K562 (cell line): ENCODE results near the gene BHLHE40. TPM values are rescaled to one million over a fixed set of nuclear protein-coding genes. Genes with fewer than 3 reads are reported as not detected.

Experiments used
- ADNP ChIP-seq: fragments of 200-800 bp; sonication (Bioruptor generic); IDR thresholded peaks from 2 replicates; pipeline ENCODE4 v1.6.1; 2016; ENCODE audit warnings: missing genetic modification characterization, missing compliant biosample characterization
- ELF2 ChIP-seq: fragments of 250-450 bp; sonication (Bioruptor Pico); IDR thresholded peaks from 2 replicates; pipeline ENCODE4 v1.5.0; 2021; ENCODE audit warnings: mild to moderate bottlenecking
- MBD2 ChIP-seq: sonication (generic); IDR thresholded peaks from 2 replicates; pipeline ENCODE4 v1.6.1; 2016; ENCODE audit warnings: low read depth, borderline replicate concordance
- MIER1 ChIP-seq: fragments of 450-650 bp; IDR thresholded peaks from 2 replicates; pipeline ENCODE4 v1.6.1; 2016; ENCODE audit warnings: antibody characterized with exemption, mild to moderate bottlenecking, low read depth
- PKNOX1 ChIP-seq: fragments of 450-650 bp; IDR thresholded peaks from 2 replicates; pipeline ENCODE4 v1.6.1; 2016
- PYGO2 ChIP-seq: fragments of 450-650 bp; IDR thresholded peaks from 2 replicates; pipeline ENCODE4 v1.6.1; 2016; ENCODE audit warnings: mild to moderate bottlenecking, missing genetic modification characterization, moderate library complexity, missing compliant biosample characterization
- RNF219 ChIP-seq: fragments of 250-450 bp; sonication (Bioruptor Pico); IDR thresholded peaks from 2 replicates; pipeline ENCODE4 v1.5.0; 2022; ENCODE audit warnings: mild to moderate bottlenecking
- SNIP1 ChIP-seq: fragments of 450-650 bp; IDR thresholded peaks from 2 replicates; pipeline ENCODE4 v1.7.1; 2017; ENCODE audit warnings: low read depth, mild to moderate bottlenecking
- ZNF407 ChIP-seq: fragments of 450-650 bp; IDR thresholded peaks from 2 replicates; pipeline ENCODE4 v1.6.1; 2016; ENCODE audit warnings: low read depth
- ZNF592 ChIP-seq: fragments of 450-650 bp; IDR thresholded peaks from 2 replicates; pipeline ENCODE4 v1.6.1; 2017; ENCODE audit warnings: antibody characterized with exemption, mild to moderate bottlenecking
- ZNF830 ChIP-seq: fragments of 250-450 bp; sonication (Bioruptor Pico); IDR thresholded peaks from 2 replicates; pipeline ENCODE4 v1.5.0; 2021; ENCODE audit warnings: mild to moderate bottlenecking
- polyA plus RNA-seq, 8 experiments: library from polyadenylated mRNA; depleted of rRNA in 4 of 8; stranded (reverse) in 5 of 8; unstranded in 3 of 8; fragments of >200 nt; fragmentation: Nextera tagmentation in 2 of 8; fragmentation: Illumina TruSeq in 1 of 8; extraction: Ambion mirVana in 2 of 8; extraction: Trizol in 1 of 8; gene quantifications; 2 replicates each; pipeline versions ENCODE4 v1.2.1 to v1.2.3, GENCODE V29; 2011 to 2014; ENCODE audit warnings: inconsistent platforms in 1 of 8, missing spikeins in 1 of 8
- total RNA-seq, 7 experiments: library from RNA; depleted of rRNA in 6 of 7; stranded (reverse); fragments of >200 nt in 6 of 7; fragmentation: Illumina TruSeq in 2 of 7; extraction: Trizol in 2 of 7; gene quantifications; 2 replicates each; pipeline versions ENCODE4 v1.2.1 to v1.2.3, GENCODE V29; 2011 to 2021; ENCODE audit warnings: low replicate concordance in 1 of 7

The BHLHE40 gene
- total and polyA plus RNA-seq, 9 of the 15 experiments (the other 6 are each of a cell fraction or from before 2014, with no cell fraction given), result 12.0 to 83.9 (median 31.4) TPM

GRCh38 chr3:5013021-5013906 lies 34.0 kb downstream of the BHLHE40 start (continued):
- TF ChIP-seq SNIP1 (no peak), PKNOX1 (peak; percentile 42), ADNP (tag) (no peak), ELF2 (CRISPR knock-in tag) (no peak), MIER1 (no peak), ZNF592 (no peak), ZNF407 (no peak), PYGO2 (0 out of 2 replicates have a peak, but pooled peaks have one; percentile 36), ZNF830 (no peak), MBD2 (no peak), RNF219 (CRISPR knock-in tag) (no peak)
